Measurements from ENCODE around the gene UNC93B1. TPM values are rescaled to one million over a fixed set of nuclear protein-coding genes. Genes with fewer than 3 reads are reported as not detected.

Gene UNC93B1
- total and polyA plus RNA-seq, 2 of the 13 experiments (the other 11 are each of a cell fraction or from before 2014, with no cell fraction given) = 8.8 to 18.9 TPM

DNA sequence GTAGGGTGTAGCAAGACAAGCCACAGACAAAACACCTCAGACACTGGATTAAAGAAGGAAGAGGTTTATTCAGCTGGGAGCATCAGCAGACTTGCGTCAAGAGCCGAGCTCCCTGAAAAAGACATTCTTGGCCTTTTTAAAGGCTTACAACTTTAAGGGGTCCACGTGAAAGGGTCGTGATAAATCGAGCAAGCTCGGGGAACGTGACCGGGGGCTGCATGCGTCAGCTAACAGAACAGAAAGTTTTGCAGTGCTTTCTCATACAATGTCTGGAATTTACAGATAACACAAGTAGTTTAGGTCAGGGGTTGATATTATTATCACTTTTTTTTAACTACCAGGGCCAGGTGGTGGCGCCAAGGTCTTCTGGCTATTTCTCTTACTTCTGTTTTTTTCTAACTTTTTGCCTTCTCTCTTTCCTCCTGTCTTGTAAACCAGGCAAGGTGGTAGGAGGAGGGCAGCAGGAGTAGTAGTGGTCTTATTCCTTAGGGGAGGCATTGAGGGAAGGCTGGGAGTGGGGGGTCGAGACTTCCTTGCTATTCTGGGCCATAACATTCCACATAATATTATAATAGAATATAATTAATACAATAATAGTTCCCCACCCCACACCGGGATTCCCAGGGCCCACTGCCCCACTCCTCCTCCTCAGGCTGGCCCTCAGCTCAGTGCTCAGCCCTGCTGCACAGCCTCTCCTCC is 5.6 kb upstream of the UNC93B1 start (continued):
- peak; percentile 13; the same call in 1 of the 2 replicates for TF ChIP-seq TOPORS (CRISPR knock-in tag; IDR thresholded peaks at IDR 0.05)
- TF ChIP-seq RXRB (CRISPR knock-in tag; IDR thresholded peaks at IDR 0.05; ENCODE audit: borderline replicate concordance) = peak; percentile 12; the same call in 1 of the 2 replicates
- TF ChIP-seq, protein P1, sequence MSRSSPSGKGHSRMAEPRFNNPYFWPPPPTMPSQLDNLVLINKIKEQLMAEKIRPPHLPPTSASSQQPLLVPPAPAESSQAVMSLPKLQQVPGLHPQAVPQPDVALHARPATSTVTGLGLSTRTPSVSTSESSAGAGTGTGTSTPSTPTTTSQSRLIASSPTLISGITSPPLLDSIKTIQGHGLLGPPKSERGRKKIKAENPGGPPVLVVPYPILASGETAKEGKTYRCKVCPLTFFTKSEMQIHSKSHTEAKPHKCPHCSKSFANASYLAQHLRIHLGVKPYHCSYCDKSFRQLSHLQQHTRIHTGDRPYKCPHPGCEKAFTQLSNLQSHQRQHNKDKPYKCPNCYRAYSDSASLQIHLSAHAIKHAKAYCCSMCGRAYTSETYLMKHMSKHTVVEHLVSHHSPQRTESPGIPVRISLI (CRISPR knock-in tag; IDR thresholded peaks at IDR 0.05; ENCODE audit: borderline replicate concordance) = peak; percentile 54; the same call in 1 of the 2 replicates
- TF ChIP-seq, protein P2, sequence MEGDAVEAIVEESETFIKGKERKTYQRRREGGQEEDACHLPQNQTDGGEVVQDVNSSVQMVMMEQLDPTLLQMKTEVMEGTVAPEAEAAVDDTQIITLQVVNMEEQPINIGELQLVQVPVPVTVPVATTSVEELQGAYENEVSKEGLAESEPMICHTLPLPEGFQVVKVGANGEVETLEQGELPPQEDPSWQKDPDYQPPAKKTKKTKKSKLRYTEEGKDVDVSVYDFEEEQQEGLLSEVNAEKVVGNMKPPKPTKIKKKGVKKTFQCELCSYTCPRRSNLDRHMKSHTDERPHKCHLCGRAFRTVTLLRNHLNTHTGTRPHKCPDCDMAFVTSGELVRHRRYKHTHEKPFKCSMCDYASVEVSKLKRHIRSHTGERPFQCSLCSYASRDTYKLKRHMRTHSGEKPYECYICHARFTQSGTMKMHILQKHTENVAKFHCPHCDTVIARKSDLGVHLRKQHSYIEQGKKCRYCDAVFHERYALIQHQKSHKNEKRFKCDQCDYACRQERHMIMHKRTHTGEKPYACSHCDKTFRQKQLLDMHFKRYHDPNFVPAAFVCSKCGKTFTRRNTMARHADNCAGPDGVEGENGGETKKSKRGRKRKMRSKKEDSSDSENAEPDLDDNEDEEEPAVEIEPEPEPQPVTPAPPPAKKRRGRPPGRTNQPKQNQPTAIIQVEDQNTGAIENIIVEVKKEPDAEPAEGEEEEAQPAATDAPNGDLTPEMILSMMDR (CRISPR knock-in tag; IDR thresholded peaks at IDR 0.05) = peak; percentile 45
- TF ChIP-seq PPARG (CRISPR knock-in tag; conservative IDR thresholded peaks at IDR 0.05) = no peak
- 0 out of 2 replicates have a peak, but pooled peaks have one; percentile 5 for TF ChIP-seq GTF3A (CRISPR knock-in tag; conservative IDR thresholded peaks at IDR 0.05)
- peak; percentile 49; the same call in 1 of the 2 replicates for TF ChIP-seq STAG1 (CRISPR knock-in tag; IDR thresholded peaks at IDR 0.05)
- TF ChIP-seq, protein P3, sequence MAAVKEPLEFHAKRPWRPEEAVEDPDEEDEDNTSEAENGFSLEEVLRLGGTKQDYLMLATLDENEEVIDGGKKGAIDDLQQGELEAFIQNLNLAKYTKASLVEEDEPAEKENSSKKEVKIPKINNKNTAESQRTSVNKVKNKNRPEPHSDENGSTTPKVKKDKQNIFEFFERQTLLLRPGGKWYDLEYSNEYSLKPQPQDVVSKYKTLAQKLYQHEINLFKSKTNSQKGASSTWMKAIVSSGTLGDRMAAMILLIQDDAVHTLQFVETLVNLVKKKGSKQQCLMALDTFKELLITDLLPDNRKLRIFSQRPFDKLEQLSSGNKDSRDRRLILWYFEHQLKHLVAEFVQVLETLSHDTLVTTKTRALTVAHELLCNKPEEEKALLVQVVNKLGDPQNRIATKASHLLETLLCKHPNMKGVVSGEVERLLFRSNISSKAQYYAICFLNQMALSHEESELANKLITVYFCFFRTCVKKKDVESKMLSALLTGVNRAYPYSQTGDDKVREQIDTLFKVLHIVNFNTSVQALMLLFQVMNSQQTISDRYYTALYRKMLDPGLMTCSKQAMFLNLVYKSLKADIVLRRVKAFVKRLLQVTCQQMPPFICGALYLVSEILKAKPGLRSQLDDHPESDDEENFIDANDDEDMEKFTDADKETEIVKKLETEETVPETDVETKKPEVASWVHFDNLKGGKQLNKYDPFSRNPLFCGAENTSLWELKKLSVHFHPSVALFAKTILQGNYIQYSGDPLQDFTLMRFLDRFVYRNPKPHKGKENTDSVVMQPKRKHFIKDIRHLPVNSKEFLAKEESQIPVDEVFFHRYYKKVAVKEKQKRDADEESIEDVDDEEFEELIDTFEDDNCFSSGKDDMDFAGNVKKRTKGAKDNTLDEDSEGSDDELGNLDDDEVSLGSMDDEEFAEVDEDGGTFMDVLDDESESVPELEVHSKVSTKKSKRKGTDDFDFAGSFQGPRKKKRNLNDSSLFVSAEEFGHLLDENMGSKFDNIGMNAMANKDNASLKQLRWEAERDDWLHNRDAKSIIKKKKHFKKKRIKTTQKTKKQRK (IDR thresholded peaks at IDR 0.05; ENCODE audit: low read length) = no peak
- 0 out of 2 replicates have a peak, but pooled peaks have one; percentile 11 for TF ChIP-seq ZNF879 (CRISPR knock-in tag; IDR thresholded peaks at IDR 0.05)
- 0 out of 2 replicates have a peak, but pooled peaks have one; percentile 30 for TF ChIP-seq ARID2 (CRISPR knock-in tag; IDR thresholded peaks at IDR 0.05; ENCODE audit: borderline replicate concordance)
